Smooth muscle cell (in vitro differentiated cells): Measurements from ENCODE around the gene CRIM1. TPM values are rescaled to one million over a fixed set of nuclear protein-coding genes. Genes with fewer than 3 reads are reported as not detected.

Experiments
- DNase-seq: peaks from one replicate; lab custom pipeline; 2025; ENCODE audit not compliant: unreplicated experiment; lab: John Stamatoyannopoulos, UW
- H2AFZ ChIP-seq: fragments of 200-600 bp; sonication (generic); 2 replicates; pipeline ENCODE4 v1.6.0; 2016; ENCODE audit warnings: antibody characterized with exemption, low read depth, mild to moderate bottlenecking
- H3F3A ChIP-seq: fragments of 200-600 bp; sonication (generic); 2 replicates; pipeline ENCODE4 v1.6.0; 2017; ENCODE audit warnings: antibody characterized with exemption, low read depth
- H3K27ac ChIP-seq: fragments of 200-600 bp; sonication (generic); 2 replicates; pipeline ENCODE4 v1.5.1; 2016; ENCODE audit warnings: low read depth, mild to moderate bottlenecking
- H3K27me3 ChIP-seq: fragments of 200-600 bp; sonication (generic); 2 replicates; pipeline ENCODE4 v1.6.1; 2016; ENCODE audit warnings: low read depth, mild to moderate bottlenecking
- H3K36me3 ChIP-seq: fragments of 200-600 bp; sonication (generic); 2 replicates; pipeline ENCODE4 v1.5.1; 2016; ENCODE audit warnings: low read depth
- H3K4me1 ChIP-seq: fragments of 200-600 bp; sonication (generic); 2 replicates; pipeline ENCODE4 v1.5.1; 2016; ENCODE audit warnings: low read depth
- H3K4me2 ChIP-seq: fragments of 200-600 bp; sonication (generic); 2 replicates; pipeline ENCODE4 v1.6.0; 2016; ENCODE audit warnings: mild to moderate bottlenecking
- H3K4me3 ChIP-seq: fragments of 200-600 bp; sonication (generic); 2 replicates; pipeline ENCODE4 v1.5.1; 2016; ENCODE audit warnings: mild to moderate bottlenecking
- H3K79me2 ChIP-seq: fragments of 200-600 bp; sonication (generic); 2 replicates; pipeline ENCODE4 v1.6.0; 2016; ENCODE audit warnings: low read depth, mild to moderate bottlenecking
- H3K9ac ChIP-seq: fragments of 200-600 bp; sonication (generic); 2 replicates; pipeline ENCODE4 v1.6.0; 2016; ENCODE audit warnings: low read depth
- H3K9me3 ChIP-seq: fragments of 200-600 bp; sonication (generic); replicated peaks from 2 replicates; pipeline ENCODE4 v1.5.1; 2016; ENCODE audit warnings: low read depth
- H4K20me1 ChIP-seq: fragments of 200-600 bp; sonication (generic); 2 replicates; pipeline ENCODE4 v1.6.0; 2016; ENCODE audit warnings: low read depth
- CTCF ChIP-seq: fragments of 200-600 bp; sonication (generic); IDR thresholded peaks from 2 replicates; pipeline ENCODE4 v1.5.1; 2017; ENCODE audit warnings: borderline replicate concordance, mild to moderate bottlenecking, antibody characterized with exemption; ENCODE audit not compliant: insufficient read depth, poor library complexity, severe bottlenecking
- WGBS: methylation state at CpG from one replicate; pipeline ENCODE4 v1.1.7; 2016; ENCODE audit warnings: low lambda C conversion rate; 5-methylcytosine and 5-hydroxymethylcytosine counted together
- polyA plus RNA-seq: library from polyadenylated mRNA; unstranded; fragments of >200 nt; fragmentation: Nextera tagmentation; extraction: Ambion mirVana; gene quantifications from 2 replicates; pipeline ENCODE4 v1.2.1, GENCODE V29; 2016
- total RNA-seq: library from RNA; depleted of rRNA; stranded (reverse); fragments of >200 nt; gene quantifications from 2 replicates; pipeline ENCODE4 v1.2.3, GENCODE V29; 2014

Gene CRIM1
- total and polyA plus RNA-seq, 2 experiments from 2014 or later = 10.1 to 28.0 TPM

- Histone ChIP-seq H3K4me3 (no peak overlapping the region), H3K27ac (no peak overlapping the region), H4K20me1 (peaks cover 11% of the 10 kb centered on the region), H3K4me1 (peaks cover 8% of the 10 kb centered on the region), H3K79me2 (no peaks in the 10 kb centered on the region), H3K4me2 (no peak overlapping the region), H3F3A (no peaks in the 10 kb centered on the region), H3K27me3 (no peaks in the 10 kb centered on the region), H3K36me3 (no peaks in the 10 kb centered on the region), H3K9ac (no peak overlapping the region), H3K9me3 (no peaks in the 10 kb centered on the region), H2AFZ (no peak overlapping the region)
- 66% methylated on average over 10 of the region's 10 CpGs for WGBS
- no peak for TF ChIP-seq CTCF
- DNase-seq = no peak
Measured at GRCh38 chr2:36408198-36408703, 52.7 kb downstream of the CRIM1 start.

GRCh38 chr2:36409335-36409734 is 53.8 kb downstream of the CRIM1 start:
- no peak for DNase-seq
- 100% methylated on average over 2 of the region's 2 CpGs for WGBS
- Histone ChIP-seq H3K4me1 (peaks cover 8% of the 10 kb centered on the region), H3K9ac (no peak overlapping the region), H3K4me3 (no peak overlapping the region), H4K20me1 (peaks cover 11% of the 10 kb centered on the region), H3K4me2 (no peak overlapping the region), H3K9me3 (no peaks in the 10 kb centered on the region), H3K27ac (no peak overlapping the region), H3K79me2 (no peaks in the 10 kb centered on the region), H3F3A (no peaks in the 10 kb centered on the region), H3K27me3 (no peaks in the 10 kb centered on the region), H2AFZ (no peak overlapping the region), H3K36me3 (no peaks in the 10 kb centered on the region)
- TF ChIP-seq CTCF = no peak

GRCh38 chr2:36409935-36410334 is 54.4 kb downstream of the CRIM1 start:
- DNase-seq = no peak
- Histone ChIP-seq H3K4me3 (no peak overlapping the region), H2AFZ (no peak overlapping the region), H3K36me3 (no peaks in the 10 kb centered on the region), H3F3A (no peaks in the 10 kb centered on the region), H3K27ac (no peak overlapping the region), H4K20me1 (peaks cover 11% of the 10 kb centered on the region), H3K79me2 (no peaks in the 10 kb centered on the region), H3K4me1 (peaks cover 8% of the 10 kb centered on the region), H3K4me2 (no peak overlapping the region), H3K9me3 (no peaks in the 10 kb centered on the region), H3K9ac (no peak overlapping the region), H3K27me3 (no peaks in the 10 kb centered on the region)
- WGBS = 77% methylated on average over 4 of the region's 4 CpGs
- TF ChIP-seq CTCF = no peak

- 92% methylated on average over 4 of the region's 4 CpGs for WGBS
- H3K4me2 ChIP-seq = no peak overlapping the region
- H3K79me2 ChIP-seq = no peaks in the 10 kb centered on the region
Measured at GRCh38 chr2:36410681-36411080, 55.1 kb downstream of the CRIM1 start.

More at GRCh38 chr2:36410681-36411080, 55.1 kb downstream of the CRIM1 start:
- Histone ChIP-seq H3K9me3 (no peaks in the 10 kb centered on the region), H3K27me3 (no peaks in the 10 kb centered on the region), H3K27ac (no peak overlapping the region), H3K4me1 (peaks cover 8% of the 10 kb centered on the region), H3F3A (no peaks in the 10 kb centered on the region), H3K36me3 (no peaks in the 10 kb centered on the region), H4K20me1 (peaks cover 11% of the 10 kb centered on the region), H3K9ac (no peak overlapping the region), H2AFZ (no peak overlapping the region), H3K4me3 (no peak overlapping the region)
- TF ChIP-seq CTCF = no peak
- DNase-seq = no peak
